MCF 10A (cell line): ENCODE measurements around the gene GRK6. TPM values are rescaled to one million over a fixed set of nuclear protein-coding genes. Genes with fewer than 3 reads are reported as not detected.

ENCODE experiments used
- BruUV-seq: library from RNA; stranded (reverse); fragments of 400-500 nt; replicated peaks from 2 replicates; lab custom pipeline; 2021; lab: Mats Ljungman, UMichigan
- CTCF ChIA-PET: fragments of 300-600 bp; sonication (Branson Sonifier 250); formaldehyde crosslinking; extraction: SDS; loops from one replicate; lab custom pipeline; 2021; ENCODE audit warnings: antibody characterized with exemption, inconsistent platforms; lab: Yijun Ruan, JAX
- POLR2A ChIA-PET: fragments of 300-600, 350-650 bp; sonication (Branson Sonifier 250); formaldehyde crosslinking; extraction: SDS; loops from one replicate; lab custom pipeline; 2020; ENCODE audit warnings: antibody characterized with exemption, inconsistent platforms; lab: Yijun Ruan, JAX
- DNase-seq: peaks from one replicate; pipeline ENCODE4 v3.0.0-alpha.2; 2018; ENCODE audit not compliant: unreplicated experiment
- H3K27ac Mint-ChIP-seq: one replicate; pipeline ENCODE4 v1.8.0; 2022; ENCODE audit warnings: mild to moderate bottlenecking, low read depth, mixed read lengths; ENCODE audit not compliant: unreplicated experiment
- H3K27me3 Mint-ChIP-seq: one replicate; pipeline ENCODE4 v1.8.0; 2022; ENCODE audit warnings: mixed read lengths; ENCODE audit not compliant: insufficient read depth, unreplicated experiment
- H3K36me3 Mint-ChIP-seq: one replicate; pipeline ENCODE4 v1.8.0; 2022; ENCODE audit warnings: mild to moderate bottlenecking, moderate library complexity, mixed read lengths; ENCODE audit not compliant: insufficient read depth, unreplicated experiment
- H3K4me1 Mint-ChIP-seq: one replicate; pipeline ENCODE4 v1.8.0; 2022; ENCODE audit warnings: mixed read lengths; ENCODE audit not compliant: insufficient read depth, unreplicated experiment
- H3K4me3 Mint-ChIP-seq: one replicate; pipeline ENCODE4 v1.8.0; 2022; ENCODE audit warnings: mild to moderate bottlenecking, moderate library complexity, mixed read lengths; ENCODE audit not compliant: unreplicated experiment
- H3K9me3 Mint-ChIP-seq: one replicate; pipeline ENCODE4 v1.8.0; 2022; ENCODE audit warnings: mixed read lengths; ENCODE audit not compliant: unreplicated experiment
- intact Hi-C: fragments of 100-400 bp; cut with micrococcal nuclease; formaldehyde crosslinking; loops from 2 replicates; pipeline ENCODE4 v1.14.1; 2022
- total RNA-seq: library from RNA; stranded (reverse); gene quantifications from 2 replicates; pipeline ENCODE4 v1.2.3, GENCODE V29; 2022
- TF ChIP-seq, protein P1 (sequence below): fragments of 200-600 bp; IDR thresholded peaks from one replicate; pipeline ENCODE4 v1.8.0; 2022; ENCODE audit warnings: antibody characterized with exemption, mild to moderate bottlenecking; ENCODE audit not compliant: unreplicated experiment

GRK6 gene
- total RNA-seq, 1 experiment from 2014 or later, result 52.0 TPM

GRCh38 chr5:177389241-177390169 is 37.0 kb upstream of the GRK6 start:
- H3K4me1 Mint-ChIP-seq, result peaks cover 33% of the 10 kb centered on the region
- intact Hi-C loops, result loop anchor here (1.0 kb wide), 6 partner anchors 13 to 112 kb away; partner anchors contain the start of genes GRK6 and PDLIM7
- no peaks in the 10 kb centered on the region for H3K27me3 Mint-ChIP-seq
- TF ChIP-seq, protein P1, sequence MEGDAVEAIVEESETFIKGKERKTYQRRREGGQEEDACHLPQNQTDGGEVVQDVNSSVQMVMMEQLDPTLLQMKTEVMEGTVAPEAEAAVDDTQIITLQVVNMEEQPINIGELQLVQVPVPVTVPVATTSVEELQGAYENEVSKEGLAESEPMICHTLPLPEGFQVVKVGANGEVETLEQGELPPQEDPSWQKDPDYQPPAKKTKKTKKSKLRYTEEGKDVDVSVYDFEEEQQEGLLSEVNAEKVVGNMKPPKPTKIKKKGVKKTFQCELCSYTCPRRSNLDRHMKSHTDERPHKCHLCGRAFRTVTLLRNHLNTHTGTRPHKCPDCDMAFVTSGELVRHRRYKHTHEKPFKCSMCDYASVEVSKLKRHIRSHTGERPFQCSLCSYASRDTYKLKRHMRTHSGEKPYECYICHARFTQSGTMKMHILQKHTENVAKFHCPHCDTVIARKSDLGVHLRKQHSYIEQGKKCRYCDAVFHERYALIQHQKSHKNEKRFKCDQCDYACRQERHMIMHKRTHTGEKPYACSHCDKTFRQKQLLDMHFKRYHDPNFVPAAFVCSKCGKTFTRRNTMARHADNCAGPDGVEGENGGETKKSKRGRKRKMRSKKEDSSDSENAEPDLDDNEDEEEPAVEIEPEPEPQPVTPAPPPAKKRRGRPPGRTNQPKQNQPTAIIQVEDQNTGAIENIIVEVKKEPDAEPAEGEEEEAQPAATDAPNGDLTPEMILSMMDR, result no peak
- no peaks in the 10 kb centered on the region for H3K9me3 Mint-ChIP-seq
- ChIA-PET POLR2A (interaction anchor here (0.6 to 5.7 kb wide), 29 partner anchors 11 to 276 kb away, joined by 3 to 137 read pairs (median 5); partner anchors contain the start of genes DDX41, GRK6, LMAN2 and PDLIM7), CTCF (interaction anchor here (0.5 to 7.8 kb wide), 49 partner anchors 9 to 1583 kb away, joined by 3 to 263 read pairs (median 5); partner anchors contain the start of genes F12, GRK6, LMAN2 and PDLIM7)
- no TSS peak for BruUV-seq
- DNase-seq, result peak; percentile 96
- H3K4me3 Mint-ChIP-seq, result peak overlapping the region; percentile 49
- peak overlapping the region; percentile 12 for H3K27ac Mint-ChIP-seq
- H3K36me3 Mint-ChIP-seq, result no peaks in the 10 kb centered on the region

GRCh38 chr5:177390363-177391300 is 35.8 kb upstream of the GRK6 start:
- intact Hi-C loops, result loop anchor here (1.0 kb wide), 6 partner anchors 12 to 111 kb away; partner anchors contain the start of genes GRK6 and PDLIM7
- CTCF ChIA-PET, result interaction anchor here (0.6 to 7.8 kb wide), 52 partner anchors 8 to 765 kb away, joined by 3 to 263 read pairs (median 5); partner anchors contain the start of genes DDX41, F12, GRK6 and LMAN2
- H3K36me3 Mint-ChIP-seq, result no peaks in the 10 kb centered on the region

GRCh38 chr5:177392765-177393164 is 33.7 kb upstream of the GRK6 start:
- TF ChIP-seq, protein P1, result no peak
- Mint-ChIP-seq H3K4me3 (no peak overlapping the region), H3K27ac (no peak overlapping the region), H3K4me1 (peaks cover 33% of the 10 kb centered on the region), H3K27me3 (no peaks in the 10 kb centered on the region), H3K9me3 (no peaks in the 10 kb centered on the region), H3K36me3 (no peaks in the 10 kb centered on the region)
- BruUV-seq, result no TSS peak
- intact Hi-C loops, result no loop called here
- POLR2A ChIA-PET, result interaction anchor here (0.7 to 5.7 kb wide), 5 partner anchors 10 to 89 kb away, joined by 3 to 90 read pairs (median 4); partner anchors contain the start of genes GRK6, PRELID1 and RAB24
- CTCF ChIA-PET, result interaction anchor here (1.5 to 7.8 kb wide), 5 partner anchors 10 to 109 kb away, joined by 6 to 263 read pairs (median 107); partner anchors contain the start of genes PFN3 and PRR7
- no peak for DNase-seq

More at GRCh38 chr5:177390363-177391300, 35.8 kb upstream of the GRK6 start:
- Mint-ChIP-seq H3K27ac (peak overlapping the region; percentile 76), H3K4me1 (peaks cover 33% of the 10 kb centered on the region), H3K4me3 (peak overlapping the region; percentile 49), H3K9me3 (no peaks in the 10 kb centered on the region), H3K27me3 (no peaks in the 10 kb centered on the region)
- DNase-seq, result peak; percentile 91
- TF ChIP-seq, protein P1, result peak; percentile 99
- no TSS peak for BruUV-seq
- POLR2A ChIA-PET, result interaction anchor here (0.6 to 5.7 kb wide), 22 partner anchors 12 to 156 kb away, joined by 3 to 137 read pairs (median 6); partner anchors contain the start of genes GRK6, LMAN2 and PDLIM7
